H1 (cell line): ENCODE data around the gene GXYLT2. TPM values are rescaled to one million over a fixed set of nuclear protein-coding genes. Genes with fewer than 3 reads are reported as not detected.

Experiments
- GTF2F1 ChIP-seq: IDR thresholded peaks from 2 replicates; pipeline ENCODE4 v1.6.1; 2012; ENCODE audit warnings: low read depth, low read length, improper control_type of control experiment, borderline replicate concordance
- RNF2 ChIP-seq: fragments of 200-900, 300-1000 bp; sonication (generic); IDR thresholded peaks from 2 replicates; pipeline ENCODE4 v1.7.1; 2016; ENCODE audit warnings: borderline replicate concordance, low read depth, mild to moderate bottlenecking, antibody characterized with exemption, low read length; ENCODE audit not compliant: poor library complexity, severe bottlenecking; ENCODE audit errors: missing control alignments
- polyA plus RNA-seq, 7 experiments: library from polyadenylated mRNA; depleted of rRNA in 3 of 7; stranded (reverse) in 5 of 7; unstranded in 2 of 7; fragments of >200 nt in 5 of 7; fragments of 200-250 nt in 2 of 7; gene quantifications; 1 replicate in 5 of 7; 2 replicates in 1 of 7; 4 replicates in 1 of 7; pipeline versions ENCODE4 v1.2.1 to v1.2.3, GENCODE V29; 2011 to 2013; ENCODE audit warnings: missing spikeins in 2 of 7, mixed read lengths in 2 of 7
- total RNA-seq: library from RNA; stranded (reverse); fragmentation: NEBNext Ultra II Directional; extraction: Animal tissue kit (Norgen Biotek cat#: 25700); gene quantifications from 2 replicates; pipeline ENCODE4 v1.2.1, GENCODE V29; 2021

The GXYLT2 gene
- total and polyA plus RNA-seq, 2 of the 8 experiments (the other 6 are each of a cell fraction or from before 2014, with no cell fraction given) = 1.8 to 5.6 TPM

DNA sequence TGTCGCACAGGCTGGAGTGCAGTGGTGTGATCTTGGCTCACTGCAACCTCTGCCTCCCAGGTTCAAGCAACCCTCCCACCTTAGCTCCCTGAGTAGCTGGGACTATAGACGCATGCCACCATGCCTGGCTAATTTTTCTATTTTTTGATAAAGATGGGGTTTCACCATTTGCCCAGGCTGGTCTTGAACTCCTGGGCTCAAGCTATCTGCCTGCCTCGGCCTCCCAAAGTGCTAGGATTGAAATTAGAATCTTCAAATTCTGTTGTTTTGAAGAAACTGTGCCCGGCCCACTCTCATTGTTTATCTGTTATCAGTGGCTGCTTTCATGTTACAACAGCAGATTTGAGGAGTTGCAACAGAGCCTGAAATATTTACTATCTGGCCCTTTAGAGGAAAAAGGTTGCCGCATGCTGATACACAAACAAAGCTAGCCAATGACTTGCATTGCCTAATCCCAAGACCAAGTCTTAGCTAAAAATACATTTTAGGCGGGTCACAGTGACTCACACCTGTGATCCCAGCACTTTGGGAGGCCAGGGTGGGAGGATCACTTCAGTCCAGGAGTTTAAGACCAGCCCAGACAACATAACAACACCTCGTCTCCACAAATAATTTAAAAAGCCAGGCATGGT lies 65.6 kb downstream of the GXYLT2 start (continued):
- TF ChIP-seq RNF2 (no peak), GTF2F1 (no peak)
